ENCODE data around the gene C19orf67. TPM values are rescaled to one million over a fixed set of nuclear protein-coding genes. Genes with fewer than 3 reads are reported as not detected.

The C19orf67 gene
- total RNA-seq, 1 experiment from 2014 or later = not detected

- no peak for TF ChIP-seq CTCF (IDR thresholded peaks at IDR 0.05; ENCODE audit: unreplicated experiment)
- Mint-ChIP-seq H3K9me3 (ENCODE audit: low read depth, unreplicated experiment) (no peaks in the 10 kb centered on the region), H3K4me1 (ENCODE audit: low read depth, unreplicated experiment) (no peaks in the 10 kb centered on the region), H3K36me3 (ENCODE audit: insufficient read depth, unreplicated experiment) (peaks cover 29% of the 10 kb centered on the region), H3K27me3 (ENCODE audit: unreplicated experiment) (no peaks in the 10 kb centered on the region), H3K27ac (ENCODE audit: unreplicated experiment) (no peak overlapping the region), H3K4me3 (ENCODE audit: low read depth, unreplicated experiment) (no peak overlapping the region)
- DNase-seq = no peak
- intact Hi-C loops (cut with micrococcal nuclease; ENCODE audit: unreplicated experiment) = no loop called here
- no TSS peak for BruUV-seq (replicated peaks)
- CTCF ChIA-PET = interaction anchor here (0.9 kb wide), 1 partner anchor 13 kb away, joined by 7 read pairs; no protein-coding TSS in a partner anchor
Measured at GRCh38 chr19:14059093-14059480, 26.5 kb downstream of the C19orf67 start.

GRCh38 chr19:14058182-14059092 is 27.1 kb downstream of the C19orf67 start:
- Mint-ChIP-seq H3K36me3 (ENCODE audit: insufficient read depth, unreplicated experiment) (peaks cover 29% of the 10 kb centered on the region), H3K4me3 (ENCODE audit: low read depth, unreplicated experiment) (no peak overlapping the region), H3K27me3 (ENCODE audit: unreplicated experiment) (no peaks in the 10 kb centered on the region), H3K4me1 (ENCODE audit: low read depth, unreplicated experiment) (no peaks in the 10 kb centered on the region), H3K9me3 (ENCODE audit: low read depth, unreplicated experiment) (no peaks in the 10 kb centered on the region), H3K27ac (ENCODE audit: unreplicated experiment) (no peak overlapping the region)
- CTCF ChIA-PET = no interaction called here
- TF ChIP-seq CTCF (IDR thresholded peaks at IDR 0.05; ENCODE audit: unreplicated experiment) = no peak
- intact Hi-C loops (cut with micrococcal nuclease; ENCODE audit: unreplicated experiment) = no loop called here
- no peak for DNase-seq
- BruUV-seq (replicated peaks) = no TSS peak

- Mint-ChIP-seq H3K27ac (ENCODE audit: unreplicated experiment) (no peak overlapping the region), H3K27me3 (ENCODE audit: unreplicated experiment) (no peaks in the 10 kb centered on the region), H3K4me1 (ENCODE audit: low read depth, unreplicated experiment) (no peaks in the 10 kb centered on the region), H3K36me3 (ENCODE audit: insufficient read depth, unreplicated experiment) (peaks cover 32% of the 10 kb centered on the region), H3K4me3 (ENCODE audit: low read depth, unreplicated experiment) (no peak overlapping the region), H3K9me3 (ENCODE audit: low read depth, unreplicated experiment) (no peaks in the 10 kb centered on the region)
- TF ChIP-seq CTCF (IDR thresholded peaks at IDR 0.05; ENCODE audit: unreplicated experiment) = no peak
- BruUV-seq (replicated peaks) = no TSS peak
- CTCF ChIA-PET = interaction anchor here (0.6 kb wide), 1 partner anchor 24 kb away, joined by 3 read pairs; no protein-coding TSS in a partner anchor
- intact Hi-C loops (cut with micrococcal nuclease; ENCODE audit: unreplicated experiment) = no loop called here
- no peak for DNase-seq
Measured at GRCh38 chr19:14056741-14057356, 28.7 kb downstream of the C19orf67 start.

- no peak overlapping the region for H3K27ac Mint-ChIP-seq (ENCODE audit: unreplicated experiment)
- TF ChIP-seq CTCF (IDR thresholded peaks at IDR 0.05; ENCODE audit: unreplicated experiment) = no peak
- no peaks in the 10 kb centered on the region for H3K4me1 Mint-ChIP-seq (ENCODE audit: low read depth, unreplicated experiment)
- H3K9me3 Mint-ChIP-seq (ENCODE audit: low read depth, unreplicated experiment) = no peaks in the 10 kb centered on the region
- H3K4me3 Mint-ChIP-seq (ENCODE audit: low read depth, unreplicated experiment) = no peak overlapping the region
- DNase-seq = no peak
- CTCF ChIA-PET = no interaction called here
- peaks cover 26% of the 10 kb centered on the region for H3K36me3 Mint-ChIP-seq (ENCODE audit: insufficient read depth, unreplicated experiment)
- no peaks in the 10 kb centered on the region for H3K27me3 Mint-ChIP-seq (ENCODE audit: unreplicated experiment)
- BruUV-seq (replicated peaks) = no TSS peak
- intact Hi-C loops (cut with micrococcal nuclease; ENCODE audit: unreplicated experiment) = no loop called here
Measured at GRCh38 chr19:14056069-14056666, 29.4 kb downstream of the C19orf67 start.

All from Calu3 (cell line).